CD4-positive, alpha-beta T cell treated with Interleukin-4 for 4 hours (primary cell): ENCODE results near the gene CUL4A.
"Not testable (repeated sequence)": the region's sequence is repeated elsewhere in the genome, so short reads cannot be mapped to it uniquely, and the experiment has no call there.

Experiments
- DNase-seq: peaks from one replicate; pipeline ENCODE4 v3.0.0-alpha.2; 2020

Gene CUL4A

GRCh38 chr13:113209759-113210421, 477 bp downstream of the CUL4A start:
- DNase-seq = peak; percentile 79

GRCh38 chr13:113210833-113211232, 1.4 kb downstream of the CUL4A start:
- no peak for DNase-seq

- DNase-seq = no peak
Observed at GRCh38 chr13:113211774-113212173, 2.4 kb downstream of the CUL4A start.

GRCh38 chr13:113216254-113217048, 7.0 kb downstream of the CUL4A start:
- no peak for DNase-seq

- DNase-seq = no peak
Observed at GRCh38 chr13:113218586-113218985, 9.2 kb downstream of the CUL4A start.

GRCh38 chr13:113219256-113219940, 10.0 kb downstream of the CUL4A start:
- no peak for DNase-seq

- DNase-seq = no peak
Observed at GRCh38 chr13:113220141-113220598, 10.8 kb downstream of the CUL4A start.

GRCh38 chr13:113220877-113221276, 11.5 kb downstream of the CUL4A start:
- DNase-seq = no peak

- no peak for DNase-seq
Observed at GRCh38 chr13:113223070-113223469, 13.7 kb downstream of the CUL4A start.

- DNase-seq = no peak
Observed at GRCh38 chr13:113224486-113224885, 15.1 kb downstream of the CUL4A start.

GRCh38 chr13:113225515-113225914, 16.1 kb downstream of the CUL4A start:
- DNase-seq = no peak

- DNase-seq = no peak
Observed at GRCh38 chr13:113226873-113227450, 17.5 kb downstream of the CUL4A start.

GRCh38 chr13:113229161-113229560, 19.7 kb downstream of the CUL4A start:
- DNase-seq = no peak

- no peak for DNase-seq
Observed at GRCh38 chr13:113229791-113230190, 20.4 kb downstream of the CUL4A start.

GRCh38 chr13:113231306-113232207, 22.1 kb downstream of the CUL4A start:
- DNase-seq = no peak

GRCh38 chr13:113232208-113233003, 23.0 kb downstream of the CUL4A start:
- no peak for DNase-seq

GRCh38 chr13:113233101-113233500, 23.7 kb downstream of the CUL4A start:
- DNase-seq = no peak

- DNase-seq = no peak
Observed at GRCh38 chr13:113238536-113238935, 29.1 kb downstream of the CUL4A start.

GRCh38 chr13:113239357-113239756, 29.9 kb downstream of the CUL4A start:
- DNase-seq = no peak

GRCh38 chr13:113239986-113240385, 30.6 kb downstream of the CUL4A start:
- no peak for DNase-seq

GRCh38 chr13:113241623-113242022, 32.2 kb downstream of the CUL4A start:
- not testable (repeated sequence) for DNase-seq
